Measurements from ENCODE around the gene KCNAB1. TPM values are rescaled to one million over a fixed set of nuclear protein-coding genes. Genes with fewer than 3 reads are reported as not detected.
"Not testable (repeated sequence)": the region's sequence is repeated elsewhere in the genome, so short reads cannot be mapped to it uniquely, and the experiment has no call there.

Gene KCNAB1
- polyA plus RNA-seq, 4 donors: 2.7 to 3.5 (median 3.3) TPM

DNA sequence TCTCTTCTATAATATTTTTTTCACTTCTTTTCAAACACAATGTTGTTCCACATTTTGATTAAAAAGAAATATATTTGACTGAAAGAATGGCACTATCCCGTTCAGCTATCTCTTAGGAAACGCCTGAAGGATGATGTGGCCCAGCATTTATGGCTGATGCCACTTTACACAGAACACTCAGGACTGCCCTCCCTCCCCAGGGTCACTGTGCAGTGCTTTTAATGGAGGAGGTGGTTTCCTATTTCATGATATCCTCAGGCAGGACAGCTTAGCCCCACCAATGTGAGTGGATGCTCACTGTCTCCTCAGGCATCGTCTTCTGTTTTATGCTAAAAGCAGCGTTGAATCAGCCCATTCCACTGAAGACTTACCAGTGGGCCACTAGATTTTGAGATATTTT lies 135.9 kb downstream of the KCNAB1 start:
- no peak for DNase-seq (ENCODE audit: low read depth in 4 of 4, low spot score in 2 of 4)

DNA sequence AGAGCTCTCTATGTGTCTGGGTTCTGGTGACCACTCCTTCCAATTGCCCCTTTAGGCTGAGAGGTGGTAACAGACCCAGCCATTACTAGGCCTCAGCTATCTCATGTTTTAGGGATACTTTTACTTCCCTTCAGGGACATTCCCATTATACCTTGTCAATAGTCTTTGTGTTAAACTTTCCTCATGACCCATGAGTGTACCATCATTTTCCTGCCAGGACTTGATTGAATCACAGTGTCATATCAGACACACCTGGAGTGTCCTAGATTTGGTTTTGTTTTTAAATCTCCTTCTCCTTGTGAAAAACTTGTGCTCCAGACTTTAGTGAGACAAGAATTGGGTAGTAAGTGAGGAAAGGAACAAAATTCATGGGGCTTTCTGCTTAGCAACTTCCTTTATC lies 136.6 kb downstream of the KCNAB1 start:
- no peak for DNase-seq (ENCODE audit: low read depth in 4 of 4, low spot score in 2 of 4)

DNA sequence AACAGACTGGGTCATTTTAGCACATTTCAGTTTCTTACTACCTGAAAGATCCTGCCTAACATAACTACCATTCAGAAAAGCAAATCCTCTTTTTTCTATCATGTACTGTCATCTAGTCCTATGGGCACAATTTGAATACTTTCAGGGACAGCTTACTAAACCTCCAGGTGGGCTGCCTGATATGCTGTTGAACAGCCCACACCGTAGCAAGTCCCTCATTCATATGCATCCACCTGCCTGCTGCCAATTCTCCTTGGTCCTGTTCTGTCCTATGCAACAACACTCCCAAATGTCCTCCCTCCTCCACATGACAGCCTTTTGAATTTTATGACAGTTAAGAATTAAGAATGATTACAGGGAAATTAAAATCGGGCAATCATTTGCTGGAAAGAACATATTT lies 137.9 kb downstream of the KCNAB1 start:
- no peak for DNase-seq (ENCODE audit: low read depth in 4 of 4, low spot score in 2 of 4)

- DNase-seq (ENCODE audit: low read depth in 4 of 4, low spot score in 2 of 4): no peak
Observed at GRCh38 chr3:156259896-156260295, 139.5 kb downstream of the KCNAB1 start.

DNA sequence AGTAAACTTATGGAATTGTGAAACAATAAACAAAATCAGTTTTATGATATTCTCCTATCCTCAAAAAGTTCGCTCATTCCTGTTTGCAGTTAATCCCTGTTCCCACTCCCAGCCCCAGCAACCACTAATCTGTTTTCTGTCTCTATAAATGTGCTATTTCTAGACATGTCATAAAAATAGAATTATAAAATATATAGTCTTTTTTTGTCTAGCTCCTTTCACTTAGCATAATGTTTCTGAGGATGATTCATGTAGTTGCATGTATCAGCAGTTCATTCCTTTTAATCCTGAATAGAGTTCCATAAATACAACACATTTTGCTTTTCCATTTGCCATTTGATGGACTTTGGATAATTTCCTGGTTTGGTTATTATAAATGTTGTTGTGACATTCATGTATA lies 140.0 kb downstream of the KCNAB1 start:
- DNase-seq (ENCODE audit: low read depth in 4 of 4, low spot score in 2 of 4): no peak

GRCh38 chr3:156264771-156265170 lies 144.4 kb downstream of the KCNAB1 start:
- DNase-seq (ENCODE audit: low read depth in 4 of 4, low spot score in 2 of 4): no peak

GRCh38 chr3:156271508-156271907 lies 151.1 kb downstream of the KCNAB1 start:
- no peak for DNase-seq (ENCODE audit: low read depth in 4 of 4, low spot score in 2 of 4)

DNA sequence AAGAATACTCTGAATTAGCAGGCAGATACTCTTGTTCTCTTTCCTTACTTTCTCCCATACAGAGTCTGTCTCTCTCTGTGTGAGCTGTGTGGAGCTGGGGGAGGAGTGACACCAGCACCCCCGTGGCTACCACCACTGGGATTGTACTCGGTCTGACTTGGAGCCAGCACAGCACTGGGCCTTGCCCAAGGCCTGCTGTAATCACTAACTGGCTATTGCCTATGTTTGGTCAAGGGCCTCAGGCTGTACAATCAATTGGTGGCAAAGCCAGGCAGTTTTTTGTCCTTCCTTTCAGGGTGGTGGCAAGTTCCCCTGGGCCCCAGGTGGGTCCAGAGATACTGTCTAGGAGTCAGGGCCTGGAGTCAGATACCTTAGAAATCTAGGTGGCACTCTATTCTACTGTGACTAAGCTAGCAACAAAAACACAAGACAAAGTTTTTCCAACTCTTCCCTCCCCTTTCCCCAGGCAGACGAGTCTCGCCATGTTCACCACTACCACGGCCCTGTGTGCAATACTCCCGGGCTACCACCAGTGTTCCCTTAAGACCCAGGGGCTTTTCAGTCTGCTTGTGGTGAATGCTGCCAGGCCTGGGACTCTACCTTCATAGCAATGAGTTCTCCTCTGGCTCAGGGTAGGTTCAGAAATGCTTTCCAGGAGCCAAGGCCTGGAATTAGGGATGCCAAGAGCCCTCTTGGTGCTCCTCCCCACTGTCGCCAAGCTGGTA lies 151.8 kb downstream of the KCNAB1 start:
- no peak for DNase-seq (ENCODE audit: low read depth in 4 of 4, low spot score in 2 of 4)

DNA sequence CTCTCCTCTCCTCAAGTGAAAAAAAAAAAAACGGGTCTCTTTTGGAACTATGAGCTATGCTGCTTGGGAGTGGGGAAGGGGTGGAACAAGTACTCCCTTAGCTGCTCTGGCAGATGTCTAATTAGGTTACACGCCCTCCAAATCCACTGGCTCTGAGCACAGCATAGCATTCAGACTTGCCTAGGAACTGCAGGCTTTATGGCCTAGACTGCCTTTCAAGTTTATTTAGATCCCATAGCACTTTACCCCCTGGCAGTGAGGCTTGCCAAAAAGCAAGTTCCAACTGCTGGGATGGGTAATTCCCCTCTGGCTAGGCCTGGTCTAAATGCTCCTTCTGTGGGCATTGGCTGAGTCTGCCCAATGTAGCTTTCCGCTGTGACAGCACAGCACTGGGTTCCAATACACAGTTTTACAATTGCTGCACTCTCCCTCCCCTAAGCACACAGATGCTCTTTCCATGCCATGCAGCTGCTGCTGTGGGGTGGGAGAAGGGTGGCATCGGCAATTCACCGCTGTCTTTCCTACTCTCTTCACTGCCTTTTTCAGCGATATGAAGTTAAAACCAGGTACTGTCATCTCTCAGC lies 152.8 kb downstream of the KCNAB1 start:
- no peak for DNase-seq (ENCODE audit: low read depth in 4 of 4, low spot score in 2 of 4)

DNA sequence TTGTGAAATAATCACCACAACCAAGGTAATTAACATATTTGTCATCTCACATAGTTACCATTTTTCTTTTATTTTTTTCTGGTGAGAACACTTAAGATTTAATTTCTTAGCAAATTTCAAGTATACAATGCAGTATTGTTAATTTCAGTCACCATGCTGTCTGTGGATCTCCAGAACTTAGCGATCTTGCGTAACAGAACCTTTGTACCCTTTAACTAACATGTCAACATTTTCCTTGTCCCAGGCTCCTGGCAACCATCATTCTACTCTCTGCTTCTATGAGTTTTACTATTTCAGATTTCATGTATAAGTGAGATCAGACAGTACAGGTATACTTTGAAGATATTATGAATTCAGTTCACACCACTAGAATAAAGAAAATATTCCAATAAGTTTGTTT lies 154.4 kb downstream of the KCNAB1 start:
- DNase-seq (ENCODE audit: low read depth in 4 of 4, low spot score in 2 of 4): no peak

GRCh38 chr3:156284637-156285036 lies 164.3 kb downstream of the KCNAB1 start:
- DNase-seq (ENCODE audit: low read depth in 4 of 4, low spot score in 2 of 4): not testable (repeated sequence)

DNA sequence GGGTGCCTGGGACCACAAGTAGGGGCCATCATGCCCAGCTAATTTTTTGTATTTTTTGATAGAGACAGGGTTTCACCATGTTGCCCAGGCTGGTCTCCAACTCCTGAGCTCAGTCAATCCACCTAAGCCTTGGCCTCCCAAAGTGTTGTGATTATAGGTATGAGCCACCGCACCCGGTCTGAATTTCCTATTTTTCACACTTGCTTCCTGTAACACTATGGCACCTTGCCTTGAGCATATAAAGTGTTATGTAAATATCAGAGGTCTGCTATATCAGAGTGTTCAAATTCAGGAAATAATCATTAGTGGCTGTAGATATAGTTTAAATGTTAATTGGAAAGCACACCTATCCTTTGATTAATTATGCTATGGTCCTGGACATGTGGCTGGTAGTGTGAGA lies 165.2 kb downstream of the KCNAB1 start:
- DNase-seq (ENCODE audit: low read depth in 4 of 4, low spot score in 2 of 4): no peak

- no peak for DNase-seq (ENCODE audit: low read depth in 4 of 4, low spot score in 2 of 4)
Observed at GRCh38 chr3:156290924-156291271, 170.5 kb downstream of the KCNAB1 start.

- no peak for DNase-seq (ENCODE audit: low read depth in 4 of 4, low spot score in 2 of 4)
Observed at GRCh38 chr3:156291272-156292123, 171.1 kb downstream of the KCNAB1 start.

GRCh38 chr3:156293566-156293965 lies 173.2 kb downstream of the KCNAB1 start:
- no peak for DNase-seq (ENCODE audit: low read depth in 4 of 4, low spot score in 2 of 4)

GRCh38 chr3:156297582-156297981 lies 177.2 kb downstream of the KCNAB1 start:
- DNase-seq (ENCODE audit: low read depth in 4 of 4, low spot score in 2 of 4): no peak

GRCh38 chr3:156298014-156298413 lies 177.6 kb downstream of the KCNAB1 start:
- DNase-seq (ENCODE audit: low read depth in 4 of 4, low spot score in 2 of 4): no peak

GRCh38 chr3:156298938-156299337 lies 178.6 kb downstream of the KCNAB1 start:
- DNase-seq (ENCODE audit: low read depth in 4 of 4, low spot score in 2 of 4): no peak

DNA sequence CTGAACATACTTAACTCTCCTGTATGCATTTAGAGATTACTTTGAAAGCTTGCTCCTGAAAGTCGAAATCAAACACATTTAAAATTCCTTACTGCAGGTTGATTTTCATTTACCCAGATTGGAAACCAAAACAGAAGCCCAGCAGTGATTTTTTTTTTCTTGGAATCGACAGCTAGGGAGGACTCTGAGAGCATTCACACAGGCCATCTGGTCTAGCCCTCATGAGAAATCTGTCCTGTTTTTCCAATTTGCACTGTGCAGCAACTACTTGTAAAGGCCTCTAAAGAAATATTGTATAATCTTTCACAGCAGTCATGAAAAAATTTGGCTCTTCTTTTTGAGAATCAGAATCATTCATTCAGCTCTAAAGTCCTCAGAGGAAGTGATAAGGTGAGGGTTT lies 179.2 kb downstream of the KCNAB1 start:
- no peak for DNase-seq (ENCODE audit: low read depth in 4 of 4, low spot score in 2 of 4)

GRCh38 chr3:156300371-156300770 lies 180.0 kb downstream of the KCNAB1 start:
- DNase-seq (ENCODE audit: low read depth in 4 of 4, low spot score in 2 of 4): no peak

- no peak for DNase-seq (ENCODE audit: low read depth in 4 of 4, low spot score in 2 of 4)
Observed at GRCh38 chr3:156300929-156301840, 180.8 kb downstream of the KCNAB1 start.

Measured in left renal cortex interstitium (tissue), 4 donors.